T-helper 2 cell treated with Interferon-gamma antibody and Interleukin-4, amounts not matched to agents 100 ng/mL and 5 ng/mL, for 36 hours (primary cell): ENCODE data around the gene GNA12. TPM values are rescaled to one million over a fixed set of nuclear protein-coding genes. Genes with fewer than 3 reads are reported as not detected.

Source experiments
- intact Hi-C: fragments of 100-400 bp; cut with micrococcal nuclease; formaldehyde crosslinking; loops from one replicate; pipeline ENCODE4 v1.15.1; 2023
- total RNA-seq: library from RNA; stranded (reverse); gene quantifications from 2 replicates; pipeline ENCODE4 v1.2.3, GENCODE V29; 2022

Gene GNA12
- total RNA-seq, 1 donor from 2014 or later = 24.1 TPM

DNA sequence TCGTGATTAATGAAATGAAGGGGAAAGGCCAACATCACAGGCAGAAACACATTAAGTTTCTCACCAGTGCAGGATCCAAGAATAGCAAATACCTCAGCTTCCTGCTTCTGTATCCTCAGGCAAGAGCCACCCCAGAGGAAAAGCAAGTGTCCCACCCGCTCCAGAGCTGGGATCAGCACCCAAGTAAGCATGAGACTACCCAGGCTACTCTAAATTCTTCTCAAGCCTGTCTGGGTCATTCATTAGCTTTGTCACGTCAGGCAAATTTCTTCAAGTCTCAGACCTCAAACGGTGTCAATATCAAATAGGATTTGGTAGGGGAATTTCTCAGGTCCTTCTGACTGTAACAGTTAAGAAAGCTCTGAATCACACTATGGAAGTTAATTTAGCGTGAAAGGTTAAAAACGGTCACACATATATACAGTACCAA lies 59.0 kb downstream of the GNA12 start:
- intact Hi-C loops = no loop called here

DNA sequence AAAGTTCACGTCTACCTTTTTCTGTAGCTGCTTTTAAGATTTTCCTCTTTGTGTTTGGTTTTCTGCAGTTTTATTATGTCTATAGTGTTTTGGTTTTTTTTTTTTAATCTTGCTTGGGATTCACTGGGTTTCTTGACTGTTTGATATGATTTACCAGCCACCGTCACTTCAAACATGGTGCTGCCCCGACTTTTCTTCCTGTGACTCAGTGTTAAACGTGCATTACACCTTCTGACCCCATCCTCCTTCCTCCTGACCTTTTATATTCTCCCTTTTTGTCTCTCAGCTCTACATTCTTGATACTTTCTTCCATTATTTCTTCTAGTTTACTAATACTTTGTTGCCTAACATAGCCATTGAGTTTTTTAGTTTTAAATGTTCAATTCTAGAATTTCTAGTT lies 61.5 kb downstream of the GNA12 start:
- intact Hi-C loops = no loop called here

DNA sequence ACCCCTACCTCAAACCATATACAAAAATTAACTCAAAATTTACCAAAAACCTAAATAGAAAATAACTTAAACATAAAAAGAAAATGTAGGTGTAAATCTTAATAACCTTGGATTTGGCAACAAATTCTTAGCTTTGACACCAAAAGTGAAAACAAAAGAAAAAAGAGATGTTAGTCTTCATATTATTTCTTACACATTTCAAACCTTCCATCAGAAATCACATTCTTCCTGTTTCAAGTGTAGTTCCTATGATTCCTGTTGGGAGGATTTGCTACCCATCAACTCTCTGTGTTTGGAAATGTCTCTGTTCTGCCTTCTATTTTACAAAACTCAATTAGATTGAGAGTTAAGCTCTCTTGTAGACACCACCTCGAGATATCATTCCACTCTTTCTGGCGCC lies 62.0 kb downstream of the GNA12 start:
- intact Hi-C loops = no loop called here

DNA sequence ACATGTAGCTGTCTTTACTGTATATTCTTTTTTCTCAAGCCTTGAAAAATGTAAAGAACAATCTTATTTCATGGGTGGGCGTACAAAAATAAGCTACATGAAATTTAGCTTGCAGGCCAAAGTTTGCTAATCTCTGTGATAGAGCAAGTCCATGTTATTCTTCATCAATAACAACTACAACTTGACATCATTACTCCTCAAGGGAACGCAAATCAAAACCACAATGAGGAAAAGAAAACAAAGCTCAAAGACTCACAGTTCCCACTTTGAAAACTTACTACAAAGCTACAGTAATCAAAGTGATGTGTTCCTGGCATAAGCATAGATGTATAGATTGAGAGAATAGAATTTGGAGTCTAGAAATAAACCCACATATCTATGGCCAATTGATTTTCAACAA lies 62.5 kb downstream of the GNA12 start:
- intact Hi-C loops = no loop called here

DNA sequence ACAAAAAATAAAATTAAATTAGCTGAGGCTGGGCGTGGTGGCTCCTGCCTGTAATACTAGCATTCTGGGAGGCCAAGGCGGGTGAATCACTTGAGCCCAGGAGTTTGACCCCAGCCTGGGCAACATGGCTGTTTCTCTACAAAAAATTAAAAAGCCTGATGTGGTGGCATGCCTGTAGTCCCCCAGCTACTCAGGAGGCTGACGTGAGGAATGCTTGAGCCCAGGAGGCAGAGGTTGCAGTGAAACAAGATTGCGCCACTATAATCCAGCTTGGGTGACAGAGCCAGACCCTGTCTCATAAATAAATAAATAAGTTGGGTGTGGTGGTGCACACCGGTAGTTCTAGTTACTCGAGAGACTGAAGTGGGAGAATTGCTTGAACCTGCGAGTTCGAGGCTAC lies 65.1 kb downstream of the GNA12 start:
- intact Hi-C loops = no loop called here

DNA sequence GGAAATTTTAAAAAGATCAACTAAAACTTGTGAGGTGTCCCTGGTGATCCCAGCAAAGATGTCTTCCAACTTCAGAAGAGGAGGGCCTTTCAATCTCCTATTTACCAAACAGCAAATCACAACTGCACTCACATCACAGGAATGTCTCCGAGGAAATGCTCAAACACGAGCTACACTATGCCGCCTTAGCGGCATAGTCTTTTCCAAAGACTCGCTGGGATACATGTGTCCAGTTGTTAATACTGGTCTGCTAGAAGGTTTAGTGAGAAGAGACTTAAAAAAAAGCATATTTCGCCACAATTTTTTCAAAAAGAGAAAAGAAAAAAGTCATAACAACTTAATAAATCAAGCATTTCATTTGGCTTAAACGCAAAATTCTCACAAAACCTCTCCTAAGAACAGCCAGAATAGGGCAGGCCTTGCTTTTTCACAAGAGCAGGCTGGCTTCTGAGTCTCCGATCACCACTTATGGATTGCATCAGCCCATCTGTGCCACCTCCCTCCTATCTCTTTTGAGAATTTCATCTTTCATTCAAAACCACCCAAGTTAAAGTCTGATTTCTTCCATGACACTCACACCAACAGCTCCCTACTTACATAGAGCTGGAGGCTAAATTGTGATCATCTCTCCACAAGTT lies 66.1 kb downstream of the GNA12 start:
- intact Hi-C loops = no loop called here

DNA sequence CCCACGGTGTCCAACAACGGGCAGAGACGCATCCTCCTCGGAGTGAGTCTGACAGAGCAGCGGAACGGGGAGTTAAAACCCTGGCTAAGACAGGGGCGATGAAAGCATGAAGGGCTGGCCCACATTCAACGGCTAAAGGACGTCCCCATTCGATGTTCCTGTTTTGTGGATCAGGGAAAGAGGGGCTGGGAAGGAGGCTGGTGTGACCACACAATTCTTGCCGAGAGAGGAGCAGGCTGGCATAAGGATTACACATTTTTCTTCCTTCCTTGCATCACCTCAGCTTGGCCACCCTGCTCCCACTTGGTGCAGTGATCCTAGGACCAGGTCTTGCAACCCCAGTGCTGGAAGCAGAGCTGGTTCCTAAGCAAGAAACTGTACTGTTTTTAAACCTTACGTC lies 67.7 kb downstream of the GNA12 start:
- intact Hi-C loops = no loop called here

DNA sequence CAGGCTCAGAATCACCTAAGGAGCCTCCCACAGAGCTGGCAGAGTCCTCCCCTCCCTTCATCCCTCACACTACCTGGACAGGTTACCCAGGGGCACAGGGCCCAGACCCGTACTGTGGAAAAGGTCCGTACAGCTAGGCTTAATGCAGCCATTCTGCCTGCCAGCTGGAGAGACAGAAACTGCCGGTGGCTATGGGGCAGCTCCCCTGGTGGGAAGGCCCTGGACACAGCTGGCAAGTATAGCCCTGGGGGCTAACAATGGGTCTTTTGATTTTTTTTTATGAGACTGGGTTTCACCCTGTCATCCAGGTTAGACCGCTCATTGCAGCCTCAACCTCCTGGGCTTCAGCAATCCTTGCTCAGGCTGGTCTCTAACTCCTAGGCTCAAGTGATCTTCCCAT lies 68.3 kb downstream of the GNA12 start:
- intact Hi-C loops = no loop called here

DNA sequence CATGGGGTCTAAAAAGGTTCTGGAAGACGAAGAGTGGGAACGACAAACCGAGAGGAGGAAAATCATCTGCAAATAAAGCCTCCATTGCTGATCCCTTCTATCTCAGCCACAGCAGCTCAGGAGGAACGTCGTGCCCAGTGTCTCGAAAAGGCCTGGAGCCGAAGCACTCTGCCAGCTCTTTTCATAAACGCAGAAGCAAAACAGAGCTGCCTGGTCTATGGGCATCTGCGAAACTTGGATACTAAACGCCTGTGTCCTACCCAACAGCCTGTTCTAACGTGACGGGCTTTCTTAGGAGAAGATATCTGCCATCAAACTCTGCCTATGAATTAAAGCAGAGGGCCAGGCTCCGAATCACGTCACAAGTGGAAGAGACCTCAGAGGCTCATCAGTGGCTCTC lies 68.7 kb downstream of the GNA12 start:
- intact Hi-C loops = no loop called here

DNA sequence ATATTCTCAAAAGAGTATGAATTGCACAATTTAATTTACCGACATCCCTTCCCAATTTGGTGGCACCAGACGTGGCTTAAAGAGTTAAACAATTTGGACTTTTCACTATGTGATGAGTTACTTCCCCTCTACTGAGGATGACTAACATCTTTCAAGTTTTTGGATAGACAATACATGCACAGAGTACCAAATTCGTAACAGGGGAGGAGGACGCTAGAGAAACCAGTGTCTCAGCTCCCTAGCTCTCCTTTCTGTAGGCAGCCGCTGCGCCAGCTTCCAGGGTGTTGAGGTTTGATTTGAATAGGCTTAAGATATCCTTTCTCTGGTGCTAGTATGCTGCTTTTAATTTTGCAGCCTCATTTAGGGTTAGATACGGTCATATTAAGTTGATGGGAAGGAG lies 69.2 kb downstream of the GNA12 start:
- intact Hi-C loops = no loop called here

DNA sequence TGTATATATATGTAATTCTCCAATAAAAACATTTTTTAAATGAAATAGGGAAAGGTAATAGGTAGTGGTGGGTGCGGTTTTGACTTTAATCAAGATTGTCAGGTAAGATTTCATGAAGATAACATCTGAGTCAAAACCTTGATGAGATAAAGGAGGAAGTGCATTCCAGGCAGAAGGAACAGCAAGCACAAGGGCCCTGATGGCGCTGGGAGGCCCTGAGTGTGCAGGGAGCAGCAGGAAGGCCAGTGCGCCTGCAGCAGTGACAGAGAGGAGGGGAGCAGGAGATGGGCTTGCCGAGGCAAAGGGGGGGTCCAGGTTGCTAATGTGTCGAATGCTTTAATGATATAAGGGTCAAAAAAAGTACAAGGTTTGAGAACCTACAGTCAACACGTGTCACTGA lies 69.8 kb downstream of the GNA12 start:
- intact Hi-C loops = no loop called here

DNA sequence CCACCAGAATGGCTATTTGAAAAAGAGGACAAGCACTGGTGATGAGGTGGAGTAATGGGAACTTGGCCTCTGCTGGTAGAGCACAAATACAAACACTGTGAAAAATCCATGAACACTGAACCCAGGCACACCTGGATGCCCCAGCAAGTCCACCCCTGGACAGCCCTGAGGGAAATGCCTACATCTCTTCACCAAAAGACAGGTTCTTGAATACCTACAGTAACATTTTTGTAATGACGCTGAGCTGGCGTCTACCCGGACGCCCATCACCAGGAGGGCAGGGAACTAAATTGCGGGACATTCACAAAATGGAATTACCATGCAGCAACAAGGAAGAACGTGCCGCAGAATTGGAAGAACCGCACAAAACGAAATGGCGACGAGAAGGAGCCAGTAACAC lies 70.5 kb downstream of the GNA12 start:
- intact Hi-C loops = no loop called here

DNA sequence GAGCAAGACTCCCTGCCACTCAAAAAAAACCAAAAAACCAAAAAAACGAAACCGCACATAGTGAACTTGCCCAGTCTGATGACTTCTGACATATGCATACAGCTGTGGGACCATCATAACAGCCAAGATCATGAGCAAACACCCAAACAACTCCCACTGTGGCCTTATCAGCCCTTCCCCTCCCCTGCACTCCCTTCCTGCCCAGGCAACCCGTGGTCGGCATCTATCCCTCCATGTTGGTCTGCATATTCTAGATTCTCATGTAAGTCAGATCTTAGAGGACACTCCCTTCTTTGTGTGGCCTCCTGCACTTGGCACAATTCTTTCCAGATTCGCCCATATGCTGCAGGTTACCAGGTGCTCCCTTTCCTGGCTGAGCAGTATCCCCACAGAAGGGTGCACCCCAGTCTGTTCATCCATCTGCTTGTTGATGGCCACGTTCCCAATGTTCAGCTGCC lies 72.8 kb downstream of the GNA12 start:
- intact Hi-C loops = no loop called here

DNA sequence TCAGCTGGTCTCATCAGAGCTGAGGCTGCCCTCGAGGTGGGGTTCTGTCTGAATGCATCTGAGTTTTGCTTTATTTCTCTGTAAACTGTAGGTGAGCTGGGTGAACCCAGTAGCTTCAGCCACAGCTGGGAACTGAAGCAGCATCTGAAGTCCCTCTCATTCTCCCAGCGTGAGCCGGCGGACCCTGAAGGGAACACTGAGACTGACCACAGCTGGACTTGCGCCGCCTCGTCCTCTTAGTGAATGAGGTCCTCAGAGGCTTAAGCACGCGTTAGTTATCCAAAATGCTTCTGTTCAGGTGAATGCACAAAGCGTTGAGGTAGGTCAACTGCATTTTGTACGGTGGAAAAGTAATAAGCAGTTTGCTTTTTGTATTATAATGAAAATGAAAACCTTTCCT lies 79.5 kb downstream of the GNA12 start:
- intact Hi-C loops = no loop called here

DNA sequence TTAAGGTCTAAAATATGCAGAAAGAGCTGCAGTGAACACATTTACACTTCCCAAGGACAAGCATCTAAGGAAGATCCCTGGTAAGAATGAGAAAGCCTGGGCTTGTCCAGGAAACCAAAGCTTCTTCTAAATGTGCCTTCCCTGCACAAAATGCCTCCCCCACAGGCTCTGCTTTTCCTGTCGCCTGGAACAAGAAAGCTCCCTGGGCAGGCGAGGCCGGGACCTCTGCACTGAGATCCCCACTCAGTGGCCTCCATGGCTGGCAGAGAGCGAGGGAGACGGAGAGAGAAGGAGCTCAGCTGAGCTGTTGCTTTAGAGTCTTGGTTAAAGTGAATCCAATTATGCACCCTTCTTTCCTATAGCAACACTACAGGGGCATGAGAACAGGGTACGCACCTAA lies 80.5 kb downstream of the GNA12 start:
- intact Hi-C loops = no loop called here

DNA sequence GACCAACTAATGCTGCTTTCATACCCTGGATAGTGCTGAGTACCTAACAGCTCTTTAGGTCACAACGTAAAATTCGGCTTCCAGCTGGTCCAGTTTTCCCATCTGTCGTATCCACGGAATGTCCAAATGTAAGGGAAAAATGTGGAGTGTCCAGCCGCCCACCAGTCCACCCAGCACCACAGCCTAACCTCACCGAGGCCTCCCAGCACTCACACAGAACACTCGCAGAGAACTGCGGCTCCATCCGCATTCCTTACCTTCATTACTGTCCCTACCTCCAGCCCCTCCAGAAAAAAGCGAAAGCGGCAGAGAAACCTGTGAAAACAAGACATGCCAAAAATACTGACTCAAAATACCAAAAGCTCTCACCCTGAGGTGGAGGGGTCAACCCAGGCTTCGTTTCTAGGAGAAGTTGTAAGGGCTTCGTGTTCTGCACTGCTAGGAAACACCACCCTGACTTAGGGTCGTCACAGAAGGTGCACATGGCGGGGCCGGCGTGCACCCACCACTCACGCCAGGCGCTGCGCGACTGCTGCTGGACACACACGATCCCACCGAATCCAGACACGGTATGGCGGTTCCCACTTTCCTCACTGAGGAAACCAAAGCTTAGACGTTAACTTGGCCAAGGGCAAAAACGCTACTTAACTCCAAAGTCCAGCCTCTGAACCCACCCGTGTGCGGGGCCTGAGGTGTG lies 82.2 kb downstream of the GNA12 start:
- intact Hi-C loops = no loop called here

DNA sequence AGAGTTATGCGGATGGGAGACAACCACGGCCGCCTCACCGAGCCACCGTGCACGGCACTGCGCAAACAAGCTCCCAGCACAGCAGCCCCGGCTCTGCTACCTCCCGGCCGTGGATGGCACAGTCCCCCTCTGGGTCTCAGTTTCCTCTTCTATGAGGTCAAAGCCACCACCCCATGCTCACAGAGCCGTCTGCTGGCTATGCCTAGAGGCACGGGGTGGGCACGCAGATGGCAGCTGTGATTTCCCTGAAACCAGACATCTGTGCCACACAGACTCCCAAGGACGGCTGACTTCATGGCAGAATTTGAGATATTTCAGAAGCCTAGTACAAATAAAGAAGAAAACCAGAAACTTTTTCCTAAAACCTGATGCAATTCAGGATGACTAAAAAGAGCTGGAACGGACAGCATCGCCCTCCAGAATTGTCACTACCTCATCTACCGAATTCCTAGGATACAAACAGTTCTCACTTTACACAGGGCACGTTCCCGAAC lies 82.9 kb downstream of the GNA12 start:
- intact Hi-C loops = no loop called here

DNA sequence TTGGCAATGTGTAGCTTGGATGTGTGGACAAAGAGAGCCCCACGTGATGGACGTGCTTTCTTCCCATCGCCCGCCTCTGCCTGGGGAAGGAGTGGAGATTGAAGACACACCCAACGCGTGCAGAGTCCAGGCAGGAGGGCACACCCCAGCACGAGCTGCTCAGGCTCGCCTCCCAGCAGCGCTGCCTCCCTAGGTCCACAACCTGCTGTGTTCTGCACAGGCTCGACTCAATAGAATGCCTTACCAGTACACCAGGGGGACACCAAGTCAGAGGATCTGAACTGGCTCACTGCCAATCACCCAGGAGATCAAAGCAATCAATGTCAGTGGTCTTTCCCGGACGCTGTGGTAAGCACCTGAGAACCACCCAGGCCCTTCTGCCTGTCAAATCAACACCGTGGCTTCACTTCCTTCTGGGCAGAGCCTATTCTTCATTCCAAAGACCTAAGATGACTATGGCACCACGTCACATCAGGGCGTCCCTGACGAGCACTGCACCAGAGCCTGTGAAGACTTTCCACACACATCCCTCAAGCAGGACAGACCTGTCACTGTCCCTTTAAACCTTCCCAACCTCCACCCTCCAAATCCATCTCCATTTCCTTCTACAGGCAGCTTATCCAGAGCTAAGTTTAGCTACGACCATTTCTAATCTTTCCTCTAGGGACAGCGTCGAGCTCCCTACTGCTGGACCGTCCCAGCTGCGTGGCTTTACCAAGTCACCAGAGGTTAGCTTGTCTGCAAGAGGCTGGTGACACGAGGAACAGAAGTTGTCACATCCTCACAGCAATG lies 83.8 kb downstream of the GNA12 start:
- intact Hi-C loops = no loop called here

DNA sequence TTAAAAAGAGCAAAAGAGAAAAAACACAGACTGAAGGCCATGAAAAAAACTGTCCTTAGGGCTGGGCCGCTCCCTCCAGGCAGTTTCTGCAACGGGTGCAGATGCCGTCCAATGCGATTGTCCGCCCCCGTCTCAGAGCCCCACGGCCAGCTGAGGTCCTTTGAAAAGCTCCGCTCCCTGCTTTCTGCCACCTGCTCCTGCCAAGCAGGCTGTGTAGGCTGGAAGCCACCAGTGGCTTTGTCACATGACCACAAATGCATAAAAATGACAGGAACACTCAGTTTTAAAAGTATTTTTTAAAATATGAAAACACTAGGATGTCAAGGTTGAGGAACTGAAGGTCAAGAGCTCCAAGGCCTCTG lies 84.4 kb downstream of the GNA12 start:
- intact Hi-C loops = loop anchor here (2.0 to 5.0 kb wide), 3 partner anchors 43 to 103 kb away; partner anchors contain the start of gene GNA12

DNA sequence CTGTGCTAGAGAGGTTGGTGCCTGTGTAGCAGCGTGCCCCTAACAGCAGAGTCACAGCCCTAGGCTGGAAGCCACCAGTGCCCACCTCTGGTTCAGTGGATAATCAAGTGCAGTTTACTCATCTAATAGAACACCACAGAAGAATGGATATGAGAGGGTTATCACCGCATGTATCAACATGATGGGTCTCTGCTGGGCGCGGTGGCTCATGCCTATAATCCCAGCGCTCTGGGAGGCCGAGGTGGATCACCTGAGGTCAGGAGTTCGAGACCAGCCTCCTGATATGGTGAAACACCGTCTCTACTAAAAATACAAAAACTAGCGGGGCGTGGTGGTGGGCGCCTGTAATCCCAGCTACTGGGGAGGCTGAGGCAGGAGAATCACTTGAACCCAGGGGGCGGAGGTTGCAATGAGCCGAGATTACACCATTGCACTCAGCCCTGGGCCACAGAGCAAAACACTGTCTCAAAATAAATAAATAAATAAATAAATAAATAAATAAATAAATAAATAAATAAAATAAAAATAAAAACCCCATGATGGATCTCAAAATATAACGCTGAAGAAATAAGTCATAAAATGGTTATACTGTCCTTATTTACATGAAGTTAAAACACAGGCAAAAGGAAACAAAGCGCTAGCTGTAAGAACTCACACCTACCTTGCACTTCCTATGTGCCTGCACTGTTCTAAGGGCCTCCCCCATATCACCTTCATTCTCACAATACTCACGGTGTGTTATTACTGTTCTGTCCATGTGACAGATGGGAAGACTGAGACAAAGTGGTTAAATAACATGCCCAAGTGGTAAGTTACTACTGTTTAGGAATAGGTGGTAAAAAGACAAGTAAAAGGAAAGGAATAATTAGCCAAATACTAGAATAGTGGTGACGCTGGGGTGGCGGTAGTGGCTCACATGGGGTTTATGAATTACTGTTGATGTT lies 85.2 kb downstream of the GNA12 start:
- intact Hi-C loops = loop anchor here (2.0 to 5.0 kb wide), 3 partner anchors 42 to 103 kb away; partner anchors contain the start of gene GNA12
